ENCODE results near the gene JAK1. TPM values are rescaled to one million over a fixed set of nuclear protein-coding genes. Genes with fewer than 3 reads are reported as not detected.

Gene JAK1
- total RNA-seq, 1 experiment from 2014 or later, result 138 TPM

DNA sequence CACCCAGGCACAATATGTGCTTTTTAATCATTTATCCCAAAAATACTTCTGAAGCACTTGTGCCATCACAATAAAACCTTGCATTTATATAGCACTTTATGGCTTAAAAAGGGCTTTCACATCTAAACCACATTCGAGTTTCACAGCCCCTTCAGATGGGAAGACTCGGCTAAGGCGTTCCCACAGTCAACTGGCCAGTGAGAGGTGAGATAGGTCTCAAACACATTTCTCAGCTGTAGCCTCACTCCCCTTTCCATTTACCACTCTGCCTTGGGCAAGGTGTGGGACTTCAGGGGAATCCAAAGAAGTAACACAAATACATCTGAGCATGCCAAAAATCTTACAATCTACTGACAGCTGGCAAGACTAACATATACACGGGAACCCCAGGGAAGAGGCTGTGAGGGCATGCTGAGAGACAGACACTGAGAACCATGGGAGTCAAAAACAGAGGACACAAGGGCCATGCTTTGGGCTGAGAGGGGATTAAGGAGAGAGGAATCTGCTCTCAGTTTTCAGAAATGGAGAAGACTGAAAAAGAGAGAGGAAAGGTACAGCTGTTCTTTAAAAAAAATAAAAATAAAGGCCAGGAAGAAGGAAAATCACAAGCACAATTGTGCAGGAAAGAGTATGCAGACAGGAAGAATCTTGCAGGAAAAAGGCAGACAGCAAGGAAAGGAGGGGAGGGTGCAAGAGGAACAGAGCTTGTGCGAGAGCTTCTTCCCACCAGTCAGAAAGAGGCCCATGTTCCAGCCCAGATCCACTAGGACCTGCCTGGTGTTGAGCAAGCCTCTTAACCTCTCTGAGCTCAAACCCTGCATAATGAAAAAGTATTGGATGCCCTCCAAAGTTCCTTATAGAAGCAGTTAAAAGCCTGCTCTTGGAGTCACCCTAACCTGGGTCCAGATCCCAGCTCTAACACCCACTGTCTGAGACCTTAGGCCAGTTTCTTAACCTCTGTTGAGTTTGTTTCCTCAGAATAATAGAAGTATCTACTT lies 73.5 kb downstream of the JAK1 start:
- H3K36me3 ChIP-seq (ENCODE audit: control insufficient read depth, insufficient read depth, low read length), result no peaks in the 10 kb centered on the region
- ATAC-seq (no peak), DNase-seq (ENCODE audit: low read depth, low spot score) (no peak)
- TF ChIP-seq SIN3A (IDR thresholded peaks at IDR 0.05; ENCODE audit: borderline replicate concordance, insufficient read depth, low read depth, low read length), result no peak
- TF ChIP-seq, protein P1, sequence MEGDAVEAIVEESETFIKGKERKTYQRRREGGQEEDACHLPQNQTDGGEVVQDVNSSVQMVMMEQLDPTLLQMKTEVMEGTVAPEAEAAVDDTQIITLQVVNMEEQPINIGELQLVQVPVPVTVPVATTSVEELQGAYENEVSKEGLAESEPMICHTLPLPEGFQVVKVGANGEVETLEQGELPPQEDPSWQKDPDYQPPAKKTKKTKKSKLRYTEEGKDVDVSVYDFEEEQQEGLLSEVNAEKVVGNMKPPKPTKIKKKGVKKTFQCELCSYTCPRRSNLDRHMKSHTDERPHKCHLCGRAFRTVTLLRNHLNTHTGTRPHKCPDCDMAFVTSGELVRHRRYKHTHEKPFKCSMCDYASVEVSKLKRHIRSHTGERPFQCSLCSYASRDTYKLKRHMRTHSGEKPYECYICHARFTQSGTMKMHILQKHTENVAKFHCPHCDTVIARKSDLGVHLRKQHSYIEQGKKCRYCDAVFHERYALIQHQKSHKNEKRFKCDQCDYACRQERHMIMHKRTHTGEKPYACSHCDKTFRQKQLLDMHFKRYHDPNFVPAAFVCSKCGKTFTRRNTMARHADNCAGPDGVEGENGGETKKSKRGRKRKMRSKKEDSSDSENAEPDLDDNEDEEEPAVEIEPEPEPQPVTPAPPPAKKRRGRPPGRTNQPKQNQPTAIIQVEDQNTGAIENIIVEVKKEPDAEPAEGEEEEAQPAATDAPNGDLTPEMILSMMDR (IDR thresholded peaks at IDR 0.05), result no peak
- TF ChIP-seq POLR2AphosphoS5 (IDR thresholded peaks at IDR 0.05; ENCODE audit: low read depth, low read length), result no peak
- no peak for TF ChIP-seq TCF7L2 (IDR thresholded peaks at IDR 0.05; ENCODE audit: low read depth, low read length)
- TF ChIP-seq, protein P2, sequence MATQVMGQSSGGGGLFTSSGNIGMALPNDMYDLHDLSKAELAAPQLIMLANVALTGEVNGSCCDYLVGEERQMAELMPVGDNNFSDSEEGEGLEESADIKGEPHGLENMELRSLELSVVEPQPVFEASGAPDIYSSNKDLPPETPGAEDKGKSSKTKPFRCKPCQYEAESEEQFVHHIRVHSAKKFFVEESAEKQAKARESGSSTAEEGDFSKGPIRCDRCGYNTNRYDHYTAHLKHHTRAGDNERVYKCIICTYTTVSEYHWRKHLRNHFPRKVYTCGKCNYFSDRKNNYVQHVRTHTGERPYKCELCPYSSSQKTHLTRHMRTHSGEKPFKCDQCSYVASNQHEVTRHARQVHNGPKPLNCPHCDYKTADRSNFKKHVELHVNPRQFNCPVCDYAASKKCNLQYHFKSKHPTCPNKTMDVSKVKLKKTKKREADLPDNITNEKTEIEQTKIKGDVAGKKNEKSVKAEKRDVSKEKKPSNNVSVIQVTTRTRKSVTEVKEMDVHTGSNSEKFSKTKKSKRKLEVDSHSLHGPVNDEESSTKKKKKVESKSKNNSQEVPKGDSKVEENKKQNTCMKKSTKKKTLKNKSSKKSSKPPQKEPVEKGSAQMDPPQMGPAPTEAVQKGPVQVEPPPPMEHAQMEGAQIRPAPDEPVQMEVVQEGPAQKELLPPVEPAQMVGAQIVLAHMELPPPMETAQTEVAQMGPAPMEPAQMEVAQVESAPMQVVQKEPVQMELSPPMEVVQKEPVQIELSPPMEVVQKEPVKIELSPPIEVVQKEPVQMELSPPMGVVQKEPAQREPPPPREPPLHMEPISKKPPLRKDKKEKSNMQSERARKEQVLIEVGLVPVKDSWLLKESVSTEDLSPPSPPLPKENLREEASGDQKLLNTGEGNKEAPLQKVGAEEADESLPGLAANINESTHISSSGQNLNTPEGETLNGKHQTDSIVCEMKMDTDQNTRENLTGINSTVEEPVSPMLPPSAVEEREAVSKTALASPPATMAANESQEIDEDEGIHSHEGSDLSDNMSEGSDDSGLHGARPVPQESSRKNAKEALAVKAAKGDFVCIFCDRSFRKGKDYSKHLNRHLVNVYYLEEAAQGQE (IDR thresholded peaks at IDR 0.05; ENCODE audit: insufficient read depth in 1 of 2, low read depth in 2 of 2, low read length in 1 of 2), result no peak
- ChIA-PET POLR2A (interaction anchor here (0.6 to 0.7 kb wide), 2 partner anchors 55 to 76 kb away, joined by 3 to 5 read pairs; no protein-coding TSS in a partner anchor), CTCF (no interaction called here)
- H3K9me3 ChIP-seq (ENCODE audit: control insufficient read depth, insufficient read depth, low read depth, low read length), result no peaks in the 10 kb centered on the region
- intact Hi-C loops (cut with micrococcal nuclease; ENCODE audit: unreplicated experiment) (loop anchor here (10.0 kb wide), 1 partner anchor 142 kb away; no protein-coding TSS in a partner anchor), in situ Hi-C loops (cut with HindIII; ENCODE audit: low pct_unique_long_range_greater_than_20kb, low sequenced_read_pairs) (no loop called here)
- BruUV-seq (replicated peaks), result no TSS peak
- H3K4me3 ChIP-seq (ENCODE audit: low read depth in 2 of 2, low read length in 2 of 2), result no peak overlapping the region
- no peaks in the 10 kb centered on the region for H3K27me3 ChIP-seq (ENCODE audit: control insufficient read depth, insufficient read depth, low read length)
- peaks cover 79% of the 10 kb centered on the region for H3K4me1 ChIP-seq (ENCODE audit: control insufficient read depth, insufficient read depth, low read length)
- peak overlapping the region; percentile 64 for H3K27ac ChIP-seq (ENCODE audit: low read length)

DNA sequence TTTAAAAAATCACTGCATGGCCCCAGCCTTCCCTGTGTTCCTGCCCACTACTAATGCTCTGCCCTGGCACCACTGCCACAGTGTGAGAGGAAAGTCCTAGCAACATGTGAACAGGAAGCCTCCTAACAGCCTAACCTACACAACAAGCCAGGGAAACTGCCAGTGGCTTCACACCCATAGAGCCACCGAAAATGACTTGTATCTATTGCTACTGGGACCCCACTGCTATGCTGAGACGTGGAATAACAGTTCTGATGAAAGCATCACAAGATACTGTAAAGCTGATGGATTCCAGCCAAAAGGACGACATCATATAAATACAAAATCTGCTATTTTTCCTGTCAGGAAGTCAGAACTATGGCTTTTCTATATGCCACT lies 74.9 kb downstream of the JAK1 start:
- TF ChIP-seq, protein P2 (IDR thresholded peaks at IDR 0.05; ENCODE audit: insufficient read depth in 1 of 2, low read depth in 2 of 2, low read length in 1 of 2), result no peak
- TF ChIP-seq POLR2AphosphoS5 (IDR thresholded peaks at IDR 0.05; ENCODE audit: low read depth, low read length), result no peak
- TF ChIP-seq, protein P1 (IDR thresholded peaks at IDR 0.05), result no peak
- no peak for TF ChIP-seq SIN3A (IDR thresholded peaks at IDR 0.05; ENCODE audit: borderline replicate concordance, insufficient read depth, low read depth, low read length)
- TF ChIP-seq TCF7L2 (IDR thresholded peaks at IDR 0.05; ENCODE audit: low read depth, low read length), result no peak
- Histone ChIP-seq H3K27me3 (ENCODE audit: control insufficient read depth, insufficient read depth, low read length) (no peaks in the 10 kb centered on the region), H3K4me1 (ENCODE audit: control insufficient read depth, insufficient read depth, low read length) (peaks cover 67% of the 10 kb centered on the region), H3K9me3 (ENCODE audit: control insufficient read depth, insufficient read depth, low read depth, low read length) (no peaks in the 10 kb centered on the region), H3K36me3 (ENCODE audit: control insufficient read depth, insufficient read depth, low read length) (no peaks in the 10 kb centered on the region), H3K27ac (ENCODE audit: low read length) (peak overlapping the region; percentile 67), H3K4me3 (ENCODE audit: low read depth in 2 of 2, low read length in 2 of 2) (no peak overlapping the region)
- BruUV-seq (replicated peaks), result no TSS peak
- in situ Hi-C loops (cut with HindIII; ENCODE audit: low pct_unique_long_range_greater_than_20kb, low sequenced_read_pairs), result no loop called here
- ChIA-PET CTCF (no interaction called here), POLR2A (no interaction called here)
- DNase-seq (ENCODE audit: low read depth, low spot score) (no peak), ATAC-seq (peak; percentile 54)
- intact Hi-C loops (cut with micrococcal nuclease; ENCODE audit: unreplicated experiment), result loop anchor here (10.0 kb wide), 1 partner anchor 143 kb away; no protein-coding TSS in a partner anchor

All from Panc1 (cell line).